ENCODE measurements around the gene REC8. TPM values are rescaled to one million over a fixed set of nuclear protein-coding genes. Genes with fewer than 3 reads are reported as not detected.
A peak's percentile ranks its signal among the peaks of the same experiment; 100 is the strongest.

Gene REC8
- total RNA-seq, 2 experiments from 2014 or later: 19.3 to 22.3 TPM

- Mint-ChIP-seq H3K27ac (peak within 1 kb of the TSS; percentile 93), H3K4me3 (peak within 1 kb of the TSS; percentile 99), H3K36me3 (ENCODE audit: low read depth) (peaks cover 65% of the 10 kb centered on the region), H3K9me3 (no peaks in the 10 kb centered on the region), H3K27me3 (ENCODE audit: low read depth) (no peaks in the 10 kb centered on the region), H3K4me1 (ENCODE audit: low read depth) (peaks cover 73% of the 10 kb centered on the region)
- intact Hi-C loops (cut with micrococcal nuclease): loop anchor here (1.0 to 2.0 kb wide), 11 partner anchors 20 to 820 kb away; partner anchors contain the start of genes AP1G2, CHMP4A, DCAF11 and GMPR2
- CTCF ChIA-PET: interaction anchor here (1.0 to 1.7 kb wide), 7 partner anchors 9 to 181 kb away, joined by 3 to 15 read pairs (median 4); partner anchors contain the start of gene IRF9
- peak; percentile 100 for DNase-seq
Observed at GRCh38 chr14:24141097-24141880, 30.6 kb upstream of the REC8 start, which contains the start of gene EMC9. EMC9 (minus strand) TSS chr14:24141591; CDS start chr14:24141304, 287 bp downstream.

DNA sequence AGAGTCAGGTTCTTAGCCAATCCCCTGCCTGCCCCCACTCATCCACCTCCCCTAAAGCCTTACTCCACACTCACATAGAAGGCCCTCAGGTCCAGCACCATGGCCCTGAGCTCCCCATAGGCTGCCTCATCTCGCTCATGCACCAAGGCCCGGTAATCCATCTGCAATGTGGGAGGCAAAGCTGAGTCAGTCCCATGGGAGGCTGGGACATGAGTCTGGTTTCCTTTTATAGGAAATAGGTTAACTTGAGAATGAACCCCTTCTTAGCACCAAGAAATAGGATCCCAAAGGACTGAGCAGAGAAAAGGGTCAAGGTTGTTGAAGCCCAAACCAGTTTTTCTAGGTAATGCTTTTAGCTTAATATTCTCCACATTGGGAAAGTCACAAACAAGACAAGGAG is 28.4 kb upstream of the REC8 start:
- intact Hi-C loops (cut with micrococcal nuclease): no loop called here
- peak overlapping the region; percentile 57 for H3K27ac Mint-ChIP-seq
- CTCF ChIA-PET: interaction anchor here (6.9 kb wide), 1 partner anchor 17 kb away, joined by 63 read pairs; the partner anchor contains the start of gene IRF9

DNA sequence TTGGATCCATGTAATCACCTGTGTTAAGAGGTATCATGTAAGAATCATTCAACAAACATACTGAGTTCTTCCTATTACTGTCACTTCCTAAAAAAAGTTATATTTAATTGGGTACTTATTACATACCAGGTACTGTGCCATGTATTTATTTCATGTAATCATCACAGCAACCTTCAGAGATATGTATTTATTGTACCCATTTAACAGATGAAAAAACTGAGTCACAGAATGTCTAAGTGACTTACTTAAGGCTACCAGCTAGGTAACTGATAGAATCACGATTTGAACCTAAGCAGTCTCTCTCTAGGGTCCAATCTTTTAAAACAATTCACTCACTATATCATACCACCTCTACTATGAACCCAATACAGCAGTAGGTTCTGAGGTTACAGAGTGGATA is 27.4 kb upstream of the REC8 start:
- H3K9me3 Mint-ChIP-seq: no peaks in the 10 kb centered on the region
- CTCF ChIA-PET: interaction anchor here (1.7 to 6.9 kb wide), 2 partner anchors 7 to 16 kb away, joined by 5 to 63 read pairs; partner anchors contain the start of gene IRF9
- no peaks in the 10 kb centered on the region for H3K27me3 Mint-ChIP-seq (ENCODE audit: low read depth)
- peaks cover 63% of the 10 kb centered on the region for H3K4me1 Mint-ChIP-seq (ENCODE audit: low read depth)
- no peak for DNase-seq
- H3K4me3 Mint-ChIP-seq: no peak overlapping the region
- H3K36me3 Mint-ChIP-seq (ENCODE audit: low read depth): peaks cover 51% of the 10 kb centered on the region
- intact Hi-C loops (cut with micrococcal nuclease): no loop called here
- peak overlapping the region; percentile 99 for H3K27ac Mint-ChIP-seq

More for the DNA sequence above, 28.4 kb upstream of the REC8 start:
- Mint-ChIP-seq H3K9me3 (no peaks in the 10 kb centered on the region), H3K27me3 (ENCODE audit: low read depth) (no peaks in the 10 kb centered on the region), H3K4me3 (no peak overlapping the region), H3K36me3 (ENCODE audit: low read depth) (peaks cover 54% of the 10 kb centered on the region), H3K4me1 (ENCODE audit: low read depth) (peaks cover 63% of the 10 kb centered on the region)
- DNase-seq: no peak

- H3K27me3 Mint-ChIP-seq (ENCODE audit: low read depth): no peaks in the 10 kb centered on the region
- peaks cover 52% of the 10 kb centered on the region for H3K36me3 Mint-ChIP-seq (ENCODE audit: low read depth)
- intact Hi-C loops (cut with micrococcal nuclease): loop anchor here (5.0 kb wide), 1 partner anchor 1053 kb away; no protein-coding TSS in a partner anchor
- CTCF ChIA-PET: interaction anchor here (0.8 to 6.9 kb wide), 5 partner anchors 8 to 54 kb away, joined by 4 to 63 read pairs (median 5); partner anchors contain the start of genes DCAF11, IRF9 and NRL
- H3K4me1 Mint-ChIP-seq (ENCODE audit: low read depth): peaks cover 59% of the 10 kb centered on the region
- peak overlapping the region; percentile 97 for H3K4me3 Mint-ChIP-seq
- DNase-seq: no peak
- no peaks in the 10 kb centered on the region for H3K9me3 Mint-ChIP-seq
- H3K27ac Mint-ChIP-seq: peak overlapping the region; percentile 99
Observed at GRCh38 chr14:24145219-24145618, 26.7 kb upstream of the REC8 start.

DNA sequence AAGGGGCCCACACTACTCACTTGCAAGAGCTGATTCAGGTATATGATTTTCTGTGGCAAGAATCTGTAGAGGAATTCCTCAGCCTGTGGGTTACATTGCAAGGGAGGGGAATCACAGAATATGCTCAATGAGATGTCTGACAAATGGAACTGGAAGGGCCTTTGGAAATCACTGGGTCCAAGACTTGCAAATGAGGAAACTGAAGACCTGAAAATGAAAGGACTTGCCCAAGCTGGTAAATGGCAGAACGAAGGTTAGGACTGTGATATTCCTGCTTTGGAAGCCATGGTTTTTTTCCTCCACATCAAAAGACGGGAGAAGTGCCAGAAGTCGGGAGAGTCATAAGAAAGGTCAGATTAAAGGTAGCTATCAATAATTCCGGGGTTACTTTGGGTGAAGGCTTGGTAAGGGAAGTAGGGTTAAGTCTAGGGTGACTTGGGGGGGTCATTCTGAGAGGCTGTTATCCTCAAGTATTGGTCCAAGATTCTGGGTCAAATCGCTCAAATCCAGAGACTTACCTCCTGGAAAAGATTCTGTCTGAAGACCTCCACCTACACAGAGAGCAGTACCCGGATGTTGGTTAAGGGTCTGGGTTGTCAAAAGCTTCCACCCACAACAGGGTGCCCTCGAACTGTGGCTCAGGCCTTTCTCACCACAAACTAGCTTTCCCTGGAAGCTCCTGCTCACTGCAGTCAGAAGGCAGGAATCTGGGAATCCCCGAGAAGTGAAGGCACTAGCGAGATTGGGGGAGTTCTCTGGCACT is 26.0 kb upstream of the REC8 start:
- H3K9me3 Mint-ChIP-seq: no peaks in the 10 kb centered on the region
- no peaks in the 10 kb centered on the region for H3K27me3 Mint-ChIP-seq (ENCODE audit: low read depth)
- peak overlapping the region; percentile 99 for H3K27ac Mint-ChIP-seq
- H3K36me3 Mint-ChIP-seq (ENCODE audit: low read depth): peaks cover 52% of the 10 kb centered on the region
- peaks cover 59% of the 10 kb centered on the region for H3K4me1 Mint-ChIP-seq (ENCODE audit: low read depth)
- intact Hi-C loops (cut with micrococcal nuclease): loop anchor here (1.0 to 5.0 kb wide), 5 partner anchors 42 to 1054 kb away; partner anchors contain the start of genes DHRS1, IPO4, NOP9 and RABGGTA
- peak overlapping the region; percentile 97 for H3K4me3 Mint-ChIP-seq
- CTCF ChIA-PET: interaction anchor here (0.7 to 6.9 kb wide), 12 partner anchors 9 to 285 kb away, joined by 3 to 63 read pairs (median 4); partner anchors contain the start of genes DCAF11, IRF9 and NRL
- no peak for DNase-seq

GRCh38 chr14:24146453-24146977 is 25.4 kb upstream of the REC8 start, which contains the start of gene PSME2:
PSME2 (minus strand) TSS chr14:24146610; CDS start chr14:24146581, 29 bp downstream.
- DNase-seq: peak; percentile 94
- Mint-ChIP-seq H3K9me3 (no peaks in the 10 kb centered on the region), H3K4me3 (peak within 1 kb of the TSS; percentile 97), H3K36me3 (ENCODE audit: low read depth) (peaks cover 57% of the 10 kb centered on the region), H3K4me1 (ENCODE audit: low read depth) (peaks cover 59% of the 10 kb centered on the region), H3K27me3 (ENCODE audit: low read depth) (no peaks in the 10 kb centered on the region), H3K27ac (peak within 1 kb of the TSS; percentile 99)
- intact Hi-C loops (cut with micrococcal nuclease): loop anchor here (1.0 to 5.0 kb wide), 5 partner anchors 42 to 1054 kb away; partner anchors contain the start of genes DHRS1, IPO4, NOP9 and RABGGTA
- CTCF ChIA-PET: interaction anchor here (0.7 to 6.9 kb wide), 16 partner anchors 9 to 285 kb away, joined by 3 to 63 read pairs (median 4); partner anchors contain the start of genes DCAF11, DHRS1, IRF9 and NOP9

DNA sequence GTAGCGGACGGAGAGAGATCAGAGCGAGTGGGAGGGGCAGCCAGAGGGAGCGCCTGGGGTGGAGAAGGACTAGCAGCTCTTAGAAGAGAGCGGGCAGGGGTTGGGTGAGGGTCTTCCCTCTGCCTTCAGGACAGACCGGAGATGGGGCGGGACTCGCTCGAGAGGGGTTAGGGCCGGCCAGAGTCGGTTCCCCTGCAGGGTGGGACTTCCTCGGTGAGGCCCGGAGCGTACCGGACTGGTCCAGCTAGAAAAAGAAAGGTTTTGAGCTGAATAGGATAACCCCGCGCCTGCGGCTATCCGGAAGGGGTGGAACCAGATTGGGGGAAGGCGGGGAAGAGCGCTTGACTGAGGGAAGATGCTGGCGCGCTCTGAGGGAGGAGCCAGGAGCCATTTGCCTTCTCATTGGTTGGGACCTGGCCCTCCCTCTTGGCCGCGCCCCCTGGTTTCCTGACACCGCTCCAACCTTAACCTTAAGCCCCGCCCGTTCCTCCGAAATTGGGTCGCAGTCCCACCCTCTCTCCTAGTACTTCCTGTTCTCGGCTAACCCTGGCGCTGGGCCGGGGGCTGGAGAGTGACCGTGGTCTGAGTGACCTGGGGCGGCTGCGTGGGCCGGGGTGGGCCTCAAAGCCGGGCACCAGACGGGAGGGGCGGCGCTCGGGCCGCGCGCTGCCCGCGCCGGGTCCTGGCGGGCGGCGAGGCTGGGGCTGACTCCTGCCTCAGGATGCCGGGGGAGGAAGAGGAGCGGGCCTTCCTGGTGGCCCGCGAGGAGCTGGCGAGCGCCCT is 24.7 kb upstream of the REC8 start, which contains the start of gene RNF31:
TSS of gene RNF31 (plus strand) at position 521 of the 783 bp plus-strand sequence. CDS start at position 722, 201 bp downstream.
- peaks cover 54% of the 10 kb centered on the region for H3K4me1 Mint-ChIP-seq (ENCODE audit: low read depth)
- peak within 1 kb of the TSS; percentile 99 for H3K27ac Mint-ChIP-seq
- H3K9me3 Mint-ChIP-seq: no peaks in the 10 kb centered on the region
- H3K36me3 Mint-ChIP-seq (ENCODE audit: low read depth): peaks cover 58% of the 10 kb centered on the region
- peak; percentile 99 for DNase-seq
- intact Hi-C loops (cut with micrococcal nuclease): loop anchor here (1.0 to 5.0 kb wide), 14 partner anchors 11 to 1055 kb away; partner anchors contain the start of genes CHMP4A, DCAF11, DHRS1 and GMPR2
- H3K27me3 Mint-ChIP-seq (ENCODE audit: low read depth): no peaks in the 10 kb centered on the region
- CTCF ChIA-PET: interaction anchor here (0.7 to 6.9 kb wide), 16 partner anchors 9 to 284 kb away, joined by 3 to 63 read pairs (median 4); partner anchors contain the start of genes DCAF11, DHRS1, IPO4 and IRF9
- peak within 1 kb of the TSS; percentile 97 for H3K4me3 Mint-ChIP-seq

DNA sequence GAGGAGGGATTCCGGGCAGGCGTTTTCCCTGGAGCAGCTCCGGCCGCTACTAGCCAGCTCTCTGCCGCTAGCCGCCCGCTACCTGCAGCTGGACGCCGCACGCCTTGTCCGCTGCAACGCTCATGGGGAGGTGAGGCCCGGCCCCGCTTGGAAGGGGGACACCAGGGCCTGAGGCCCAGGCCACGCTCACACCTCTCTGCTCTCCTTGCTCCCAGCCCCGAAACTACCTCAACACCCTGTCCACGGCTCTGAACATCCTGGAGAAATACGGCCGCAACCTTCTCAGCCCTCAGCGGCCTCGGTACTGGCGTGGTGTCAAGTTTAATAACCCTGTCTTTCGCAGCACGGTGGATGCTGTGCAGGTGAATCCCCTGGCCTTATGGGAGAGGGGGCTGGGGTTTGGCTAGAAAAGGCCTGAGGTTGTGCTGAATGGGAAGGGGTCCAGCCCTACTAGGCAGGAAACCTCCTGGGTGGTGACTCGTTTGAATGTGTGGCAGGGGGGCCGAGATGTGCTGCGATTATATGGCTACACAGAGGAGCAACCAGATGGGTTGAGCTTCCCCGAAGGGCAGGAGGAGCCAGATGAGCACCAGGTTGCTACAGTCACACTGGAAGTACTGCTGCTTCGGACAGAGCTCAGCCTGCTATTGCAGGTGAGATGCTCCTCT is 24.0 kb upstream of the REC8 start:
- intact Hi-C loops (cut with micrococcal nuclease): loop anchor here (1.0 to 5.0 kb wide), 11 partner anchors 12 to 1056 kb away; partner anchors contain the start of genes CHMP4A, DCAF11, DHRS1 and GMPR2
- Mint-ChIP-seq H3K4me1 (ENCODE audit: low read depth) (peaks cover 50% of the 10 kb centered on the region), H3K36me3 (ENCODE audit: low read depth) (peaks cover 57% of the 10 kb centered on the region), H3K4me3 (peak overlapping the region; percentile 97), H3K27ac (peak overlapping the region; percentile 59), H3K27me3 (ENCODE audit: low read depth) (no peaks in the 10 kb centered on the region), H3K9me3 (no peaks in the 10 kb centered on the region)
- CTCF ChIA-PET: interaction anchor here (1.1 to 6.9 kb wide), 7 partner anchors 10 to 149 kb away, joined by 3 to 63 read pairs (median 7); partner anchors contain the start of genes DCAF11, IPO4, IRF9 and NRL
- DNase-seq: no peak

- Mint-ChIP-seq H3K9me3 (no peaks in the 10 kb centered on the region), H3K4me1 (ENCODE audit: low read depth) (peaks cover 36% of the 10 kb centered on the region), H3K27me3 (ENCODE audit: low read depth) (no peaks in the 10 kb centered on the region), H3K27ac (peak overlapping the region; percentile 0), H3K36me3 (ENCODE audit: low read depth) (peaks cover 51% of the 10 kb centered on the region), H3K4me3 (peak overlapping the region; percentile 40)
- DNase-seq: no peak
- CTCF ChIA-PET: interaction anchor here (0.9 to 6.9 kb wide), 3 partner anchors 11 to 93 kb away, joined by 3 to 63 read pairs (median 23); partner anchors contain the start of genes IRF9 and TINF2
- intact Hi-C loops (cut with micrococcal nuclease): loop anchor here (5.0 kb wide), 1 partner anchor 1057 kb away; no protein-coding TSS in a partner anchor
Observed at GRCh38 chr14:24149302-24149969, 22.4 kb upstream of the REC8 start.

DNA sequence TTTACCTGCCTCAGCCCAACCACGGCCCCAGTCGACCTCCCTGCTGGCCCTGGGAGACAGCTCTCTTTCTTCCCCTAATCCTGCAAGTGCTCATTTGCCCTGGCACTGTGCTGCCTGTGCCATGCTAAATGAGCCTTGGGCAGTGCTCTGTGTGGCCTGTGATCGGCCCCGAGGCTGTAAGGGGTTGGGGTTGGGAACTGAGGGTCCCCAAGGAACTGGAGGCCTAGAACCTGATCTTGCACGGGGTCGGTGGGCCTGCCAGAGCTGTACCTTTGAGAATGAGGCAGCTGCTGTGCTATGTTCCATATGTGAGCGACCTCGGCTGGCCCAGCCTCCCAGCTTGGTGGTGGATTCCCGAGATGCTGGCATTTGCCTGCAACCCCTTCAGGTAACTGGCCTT is 21.8 kb upstream of the REC8 start:
- H3K9me3 Mint-ChIP-seq: no peaks in the 10 kb centered on the region
- CTCF ChIA-PET: interaction anchor here (0.9 to 4.5 kb wide), 2 partner anchors 11 to 92 kb away, joined by 3 to 23 read pairs; partner anchors contain the start of genes IRF9 and TINF2
- DNase-seq: no peak
- H3K27me3 Mint-ChIP-seq (ENCODE audit: low read depth): no peaks in the 10 kb centered on the region
- no peak overlapping the region for H3K4me3 Mint-ChIP-seq
- intact Hi-C loops (cut with micrococcal nuclease): no loop called here
- H3K4me1 Mint-ChIP-seq (ENCODE audit: low read depth): peaks cover 30% of the 10 kb centered on the region
- H3K27ac Mint-ChIP-seq: no peak overlapping the region
- H3K36me3 Mint-ChIP-seq (ENCODE audit: low read depth): peaks cover 53% of the 10 kb centered on the region
